Stimulated activated CD4-positive, alpha-beta T cell treated with anti-CD3 and anti-CD28 coated beads, Interleukin-2, amount 100 ng/mL, for 4 hours (primary cell): Measurements from ENCODE around the gene TMEM163.

ENCODE experiments used
- DNase-seq: peaks from one replicate; pipeline ENCODE4 v3.0.0-alpha.2; 2020; ENCODE audit warnings: low read depth

The TMEM163 gene

DNA sequence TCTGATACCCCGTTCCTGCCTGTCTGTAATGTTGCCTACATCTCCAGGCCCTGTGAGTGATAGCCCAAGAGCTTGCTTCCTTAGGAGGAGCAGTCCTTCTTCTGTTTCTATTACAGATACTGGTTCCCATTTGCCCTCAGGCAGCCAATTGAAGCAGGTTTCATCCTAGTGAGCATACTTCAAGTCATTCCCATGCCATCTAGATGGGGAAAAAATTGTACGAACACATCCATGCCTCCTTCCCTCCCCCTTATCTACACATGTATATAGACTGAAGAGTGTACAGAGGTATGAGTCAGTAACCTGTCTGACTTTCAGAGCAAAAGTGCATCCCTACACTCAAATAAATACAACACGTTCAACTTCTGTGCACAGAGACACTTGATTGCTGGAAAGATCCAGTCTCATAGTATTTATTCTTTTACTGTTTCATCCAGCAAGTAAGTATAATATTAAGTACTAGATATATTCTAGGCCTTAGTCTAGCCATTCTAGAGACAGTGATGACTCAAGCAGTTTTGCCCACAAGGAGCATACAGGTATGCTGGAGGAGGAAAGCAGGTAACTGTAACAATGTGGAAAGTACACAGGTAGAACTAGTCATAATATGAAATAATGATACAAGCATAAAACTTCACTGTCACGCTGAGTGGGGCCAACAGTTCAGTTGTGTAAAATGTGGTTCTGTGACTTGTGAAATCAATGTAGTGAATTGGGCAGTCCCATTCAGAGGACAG, 311.5 kb downstream of the TMEM163 start:
- DNase-seq: no peak

DNA sequence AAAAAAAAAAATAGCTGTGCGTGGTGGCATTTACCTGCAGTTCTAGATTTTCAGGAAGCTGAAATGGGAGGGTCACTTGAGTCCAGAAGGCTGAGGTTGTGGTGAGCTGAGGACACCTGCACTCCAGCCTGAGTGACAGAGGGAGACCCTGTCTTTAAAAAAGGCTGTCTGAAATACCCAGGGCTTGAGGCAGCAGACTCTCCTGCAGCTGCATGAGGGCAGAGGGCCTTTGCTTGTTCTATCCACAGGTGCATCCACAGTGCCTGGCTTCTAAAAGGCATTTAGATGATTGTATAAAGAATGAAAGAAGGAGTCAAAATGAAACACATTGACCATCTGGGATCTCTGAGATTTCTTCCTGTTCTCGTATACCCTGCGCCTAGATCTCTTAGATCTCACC, 312.1 kb downstream of the TMEM163 start:
- DNase-seq: no peak

DNA sequence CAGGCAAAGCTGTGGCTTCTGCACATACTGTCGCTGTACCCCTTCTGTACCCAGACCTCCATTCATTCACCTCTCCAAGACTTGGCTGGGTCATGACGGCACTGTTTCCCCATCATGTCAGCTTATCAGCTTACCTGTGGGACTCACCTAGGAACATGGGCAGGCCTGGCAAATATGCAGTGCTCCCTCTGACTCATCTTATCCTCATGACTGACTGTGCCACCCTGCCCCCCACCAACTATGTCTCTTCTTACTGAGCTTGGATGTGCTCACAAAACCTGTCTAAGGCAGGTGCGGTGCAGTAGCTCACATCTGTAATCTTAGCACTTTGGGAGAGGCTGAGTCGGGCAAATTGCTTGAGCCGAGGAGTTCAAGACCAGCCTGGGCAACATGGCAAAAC, 312.5 kb downstream of the TMEM163 start:
- DNase-seq: no peak
